NCI-H1092 treated with DMSO at 0.1 percent for 48 hours (cell line): ENCODE results near the gene TRA2B.

Source experiments
- DNase-seq: peaks from one replicate; lab custom pipeline; 2025; lab: John Stamatoyannopoulos, UW

Gene TRA2B

DNA sequence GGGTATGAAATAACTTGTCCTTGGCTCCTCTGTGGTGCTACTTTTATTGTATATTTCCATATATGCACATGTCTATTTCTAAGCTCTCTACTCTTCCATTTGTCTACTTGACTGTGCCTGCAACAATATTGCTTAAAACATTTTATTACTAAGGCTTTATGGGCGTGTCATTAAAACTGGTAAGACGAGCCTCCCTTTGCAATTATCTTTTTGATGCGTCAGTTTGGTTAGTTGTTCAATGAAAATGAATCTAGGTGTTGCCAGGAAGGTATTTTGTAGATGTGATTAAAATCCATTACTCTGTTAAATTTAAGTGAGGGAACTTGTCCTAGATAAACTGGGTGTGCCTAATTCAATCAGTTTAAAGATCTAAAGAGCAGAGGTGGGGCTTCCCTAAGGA is 12.9 kb upstream of the TRA2B start:
- DNase-seq: no peak

DNA sequence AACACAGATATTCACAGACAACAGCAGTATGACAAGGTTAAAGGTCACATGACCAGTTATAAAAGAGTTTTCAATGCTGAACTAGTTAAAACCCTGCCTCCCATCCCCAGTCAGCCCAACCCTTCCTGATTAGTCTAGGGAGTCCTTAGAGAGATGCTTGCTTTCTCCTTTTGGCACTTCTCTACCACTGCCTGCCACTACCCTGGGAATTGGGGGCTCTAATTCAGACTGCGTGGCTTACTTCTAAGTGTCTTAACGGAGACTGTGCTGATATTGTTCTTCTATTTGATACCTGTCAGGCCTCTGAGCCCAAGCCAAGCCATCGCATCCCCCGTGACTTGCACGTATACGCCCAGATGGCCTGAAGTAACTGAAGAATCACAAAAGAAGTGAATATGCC is 11.7 kb upstream of the TRA2B start:
- no peak for DNase-seq

DNA sequence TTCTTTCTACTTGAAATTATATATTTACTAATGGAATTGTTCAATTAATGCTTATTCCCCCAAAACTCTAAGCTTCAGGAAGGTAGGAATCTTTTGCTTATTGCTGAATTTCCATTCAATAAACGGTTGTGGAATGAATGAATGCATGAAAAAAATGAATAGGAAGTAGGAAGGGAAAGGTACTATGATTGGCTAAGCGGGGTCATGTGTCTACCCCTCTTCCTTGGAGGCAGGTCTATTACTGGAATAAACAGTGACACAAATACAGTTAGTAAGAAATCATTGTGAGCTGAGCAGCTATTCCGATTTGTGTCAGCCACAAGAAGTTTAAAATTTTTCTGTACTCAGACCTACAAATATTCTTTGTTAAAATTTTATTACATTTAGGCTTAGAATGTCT is 10.5 kb upstream of the TRA2B start:
- no peak for DNase-seq

DNA sequence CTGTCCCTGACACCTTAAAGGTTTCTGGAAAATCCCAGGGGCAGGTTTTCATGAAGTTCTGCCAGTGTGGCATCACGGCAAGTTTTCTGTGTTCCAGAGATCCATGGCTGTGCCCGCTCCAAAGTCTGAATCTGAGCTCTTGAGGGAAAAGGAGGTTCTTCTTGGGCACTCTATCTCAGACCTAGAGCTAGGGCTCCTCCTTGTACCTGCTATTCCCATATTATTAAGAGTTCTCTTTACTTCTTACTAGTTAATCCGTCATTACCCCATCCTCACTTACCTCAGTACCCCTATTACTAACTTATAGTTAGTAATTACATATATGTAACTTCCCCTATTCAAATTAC is 5.9 kb upstream of the TRA2B start:
- DNase-seq: no peak

DNA sequence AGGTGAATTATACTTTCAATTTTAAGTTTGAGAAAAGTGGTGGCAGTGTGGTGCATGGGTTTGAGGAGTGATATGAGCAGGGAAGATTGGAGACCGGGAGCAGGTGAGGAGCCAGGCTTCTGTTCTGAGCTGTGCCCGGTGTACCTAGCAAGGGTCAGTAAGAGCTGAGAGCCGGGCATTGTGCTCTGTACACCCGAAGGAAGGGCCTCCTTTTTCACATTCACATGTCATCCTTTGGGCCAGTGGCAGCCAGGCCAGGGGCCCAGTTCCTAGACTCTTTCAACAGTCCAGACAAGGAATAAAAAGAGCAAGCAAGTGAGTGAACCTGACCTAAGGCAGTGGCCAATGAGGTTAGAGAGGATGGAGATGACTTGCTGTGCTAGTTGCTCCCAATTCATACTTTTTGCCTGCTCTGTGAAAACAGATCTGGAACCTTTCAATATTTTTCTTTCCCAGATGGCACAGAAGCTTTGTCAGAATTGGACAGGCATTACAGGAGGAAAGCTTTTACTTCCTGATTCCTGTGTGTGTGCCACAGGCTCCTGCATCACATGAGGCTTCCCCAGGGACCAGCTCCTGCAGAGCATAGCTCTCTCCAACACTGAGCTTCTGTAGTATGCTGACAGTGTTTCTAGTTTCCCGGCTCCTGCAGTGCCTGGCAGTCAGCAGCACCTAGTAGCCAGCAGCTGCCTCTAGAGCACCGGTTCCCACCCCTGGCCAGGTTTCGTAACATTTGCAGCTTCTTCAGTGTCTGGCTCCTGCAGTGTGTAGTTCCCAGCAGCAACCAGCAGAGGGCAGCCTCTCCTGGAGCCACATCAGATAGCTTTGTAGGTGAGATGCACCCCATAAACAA is 5.3 kb upstream of the TRA2B start:
- DNase-seq: peak; percentile 86

DNA sequence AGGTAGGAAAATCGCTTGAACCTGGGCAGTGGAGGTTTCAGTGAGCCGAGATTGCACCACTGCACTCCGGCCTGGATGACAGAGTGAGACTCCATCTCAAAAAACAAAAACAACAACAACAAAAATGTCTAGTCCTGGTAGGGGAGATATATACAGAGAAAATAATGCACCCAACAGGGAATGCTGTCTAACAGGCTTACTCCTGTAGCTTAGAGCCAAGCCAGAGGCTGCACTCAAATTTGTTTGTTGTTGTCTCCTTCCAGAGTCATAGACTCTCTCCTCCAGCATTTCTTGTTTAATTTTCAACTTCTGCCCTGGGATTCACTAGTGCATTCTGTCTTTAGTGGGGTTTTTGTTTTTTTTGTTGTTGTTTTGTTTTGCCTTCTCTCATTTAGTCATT is 4.6 kb upstream of the TRA2B start:
- DNase-seq: no peak

DNA sequence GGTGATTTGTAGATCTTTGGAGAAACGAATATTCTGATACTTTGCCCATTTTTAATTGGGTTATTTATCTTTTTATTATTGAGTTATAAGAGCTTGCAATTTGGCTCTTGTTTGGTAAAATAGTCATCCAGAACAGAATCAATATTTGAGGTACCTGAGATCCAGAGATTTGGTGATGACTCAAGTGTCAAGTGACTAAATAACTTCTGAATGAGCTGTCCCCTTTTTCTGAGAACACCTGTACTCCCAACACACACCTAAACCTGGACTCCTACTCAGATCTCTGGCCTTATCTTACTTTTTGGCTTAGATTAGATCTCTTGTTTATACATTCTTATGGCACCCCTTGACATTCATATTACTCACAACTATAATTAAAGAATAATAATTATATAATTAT is 3.1 kb upstream of the TRA2B start:
- no peak for DNase-seq

DNA sequence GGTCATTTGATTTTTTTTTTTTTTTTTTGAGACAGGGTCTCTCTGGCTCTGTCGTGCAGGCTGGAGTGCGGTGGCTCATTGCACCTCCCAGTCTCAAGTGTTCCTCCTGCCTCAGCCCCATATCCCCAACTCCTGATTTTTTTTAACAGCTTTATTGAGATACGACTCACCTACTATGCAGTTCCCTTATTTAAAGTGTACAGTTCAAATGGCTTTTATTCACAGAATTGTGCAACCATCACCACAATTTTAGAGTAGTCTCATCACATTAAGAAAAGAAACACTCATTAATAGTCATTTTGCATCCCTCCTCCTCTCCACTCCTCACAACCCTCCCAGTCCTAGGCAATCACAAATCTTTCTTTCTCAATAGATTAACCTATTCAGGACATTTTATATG is 1.9 kb upstream of the TRA2B start:
- DNase-seq: no peak

DNA sequence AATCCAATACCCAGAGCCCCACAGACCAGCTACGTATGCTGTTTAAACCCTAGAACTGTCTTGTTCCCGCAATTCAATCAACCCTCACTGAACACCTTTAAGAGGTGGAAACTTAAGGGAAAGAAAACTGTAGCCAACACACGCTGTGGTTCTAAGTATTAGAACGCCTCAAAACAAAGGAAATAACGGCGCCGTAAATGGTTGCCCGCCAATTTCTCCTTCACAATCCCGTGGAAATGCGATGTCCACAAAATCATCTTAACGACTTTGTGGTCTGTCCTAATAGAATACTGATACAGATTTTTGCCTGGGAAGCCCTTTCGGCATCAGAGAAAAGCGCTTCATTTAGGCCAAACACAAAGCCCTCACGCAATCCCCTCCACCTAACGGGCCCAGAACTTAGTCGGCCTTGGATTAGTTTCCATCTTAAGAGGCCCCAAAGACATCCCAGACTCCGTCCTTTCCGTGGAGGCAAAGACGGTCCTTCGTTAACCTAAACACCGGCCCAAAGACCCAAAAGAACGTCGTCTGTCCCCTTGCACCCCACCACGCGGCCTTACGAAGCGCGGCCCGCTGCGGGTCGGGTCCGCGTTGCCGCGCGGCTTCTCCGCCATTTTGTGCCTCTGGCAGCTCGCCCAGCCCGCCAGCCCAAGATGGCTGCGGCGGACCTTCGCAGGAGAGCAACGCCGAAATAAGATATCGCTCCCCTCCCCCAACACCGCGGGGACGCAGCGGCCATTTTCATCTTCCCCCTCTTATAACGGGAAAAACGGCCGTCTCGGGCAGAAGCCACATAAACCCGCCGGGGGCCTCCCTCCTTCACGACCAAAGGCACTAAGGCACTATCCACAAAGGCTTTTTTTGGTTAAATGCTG is 763 bp downstream of the TRA2B start:
- DNase-seq: peak; percentile 89

DNA sequence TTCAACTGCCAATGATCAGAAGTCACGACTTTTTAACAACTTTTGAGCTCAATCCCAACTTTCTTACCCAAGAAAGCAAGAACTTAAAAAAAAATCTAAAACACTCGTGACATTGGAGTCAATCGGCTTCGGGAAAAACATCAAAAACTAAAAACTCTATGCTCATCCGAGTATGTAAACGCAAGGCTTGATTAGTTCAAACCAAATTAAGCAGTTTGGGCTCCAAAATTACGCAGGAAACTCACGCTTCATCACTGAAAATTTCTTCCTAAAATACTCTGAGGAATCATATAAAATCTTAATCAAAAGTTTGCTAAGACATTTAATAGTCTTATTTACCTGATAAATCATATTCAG is 1.6 kb downstream of the TRA2B start:
- DNase-seq: no peak

DNA sequence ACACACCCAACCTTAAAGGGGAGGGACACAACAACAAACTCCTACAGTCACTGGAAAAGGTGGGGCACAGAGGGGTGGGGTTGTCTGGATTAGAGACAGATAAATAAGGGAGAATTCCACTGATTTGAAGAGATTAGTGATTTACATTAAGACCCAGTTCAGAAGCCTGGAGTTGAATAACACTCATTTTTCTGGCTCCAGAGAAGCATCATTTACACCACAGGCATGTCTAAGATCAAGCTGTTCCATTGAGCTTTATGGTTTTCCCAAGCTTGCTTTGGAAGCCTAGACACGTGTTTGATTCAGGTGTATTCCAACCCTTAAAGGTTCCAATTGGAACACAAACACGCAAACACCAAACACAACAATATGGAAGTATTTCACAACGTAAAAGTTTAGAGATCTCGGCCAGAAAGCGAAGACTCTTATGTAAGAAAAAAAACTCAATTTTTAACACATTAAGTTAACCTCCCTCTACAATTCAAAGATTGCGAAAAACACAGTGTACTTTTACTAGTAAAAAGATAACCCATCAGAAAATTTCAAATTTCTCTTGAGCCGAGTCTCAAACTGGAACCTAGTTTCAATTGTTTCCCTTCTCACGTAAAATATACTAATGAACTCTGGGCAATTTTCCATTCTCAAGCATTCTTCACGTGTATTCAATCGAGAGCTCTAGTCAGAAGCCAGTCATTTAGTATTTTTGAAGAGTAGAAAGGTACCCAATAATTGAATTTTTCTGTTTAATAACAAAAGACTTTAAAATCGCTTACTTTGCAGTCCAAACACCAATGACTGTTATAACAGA is 2.1 kb downstream of the TRA2B start:
- no peak for DNase-seq

DNA sequence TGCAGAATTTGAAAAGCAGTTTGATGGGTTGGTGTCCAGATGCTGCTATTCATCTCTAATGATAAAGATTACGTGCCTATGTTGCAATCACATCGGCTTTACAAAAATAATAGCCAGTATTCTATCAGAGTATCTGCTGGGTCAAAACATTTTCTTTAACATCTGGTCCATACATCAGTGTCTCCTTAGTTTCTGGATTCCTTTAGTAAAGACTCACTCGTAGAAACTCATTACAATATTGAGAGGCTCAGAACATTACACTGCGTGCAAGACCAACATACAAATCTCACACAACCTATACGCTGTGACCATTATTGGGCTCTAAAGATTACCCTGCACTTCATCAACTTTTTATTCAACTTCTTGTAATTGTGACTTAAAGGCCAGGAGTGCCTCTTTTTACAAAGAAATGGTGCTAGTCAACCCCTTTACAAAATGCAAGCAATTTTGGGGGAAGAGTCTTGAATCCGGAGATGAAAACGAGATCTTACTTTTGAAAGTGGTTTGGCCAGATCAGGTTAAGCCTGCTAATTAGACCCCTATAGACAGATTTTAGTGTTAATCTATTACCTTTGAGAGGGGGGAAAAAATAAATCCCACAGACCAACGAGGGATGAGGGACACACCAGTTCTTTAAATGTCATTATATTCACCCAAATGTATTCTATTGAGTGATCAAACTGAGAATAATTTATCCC is 2.9 kb downstream of the TRA2B start:
- no peak for DNase-seq

DNA sequence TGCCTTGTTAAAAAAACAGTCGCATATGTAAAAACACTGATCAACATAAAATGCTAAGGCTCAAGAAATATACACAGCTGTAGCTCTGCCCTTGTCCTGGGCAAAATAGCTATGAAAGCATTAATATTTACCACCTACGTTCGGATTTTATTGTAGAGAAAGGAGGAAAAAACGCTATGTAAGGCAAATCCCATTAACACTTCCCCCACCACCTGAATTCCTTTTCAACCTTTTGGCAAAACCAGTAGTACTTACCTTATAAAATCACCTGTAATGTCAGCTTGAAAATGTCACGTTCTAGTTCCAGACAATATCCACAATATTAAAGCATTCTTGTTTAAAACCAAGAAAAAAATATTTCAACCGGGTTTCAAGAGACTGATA is 3.6 kb downstream of the TRA2B start:
- DNase-seq: no peak

DNA sequence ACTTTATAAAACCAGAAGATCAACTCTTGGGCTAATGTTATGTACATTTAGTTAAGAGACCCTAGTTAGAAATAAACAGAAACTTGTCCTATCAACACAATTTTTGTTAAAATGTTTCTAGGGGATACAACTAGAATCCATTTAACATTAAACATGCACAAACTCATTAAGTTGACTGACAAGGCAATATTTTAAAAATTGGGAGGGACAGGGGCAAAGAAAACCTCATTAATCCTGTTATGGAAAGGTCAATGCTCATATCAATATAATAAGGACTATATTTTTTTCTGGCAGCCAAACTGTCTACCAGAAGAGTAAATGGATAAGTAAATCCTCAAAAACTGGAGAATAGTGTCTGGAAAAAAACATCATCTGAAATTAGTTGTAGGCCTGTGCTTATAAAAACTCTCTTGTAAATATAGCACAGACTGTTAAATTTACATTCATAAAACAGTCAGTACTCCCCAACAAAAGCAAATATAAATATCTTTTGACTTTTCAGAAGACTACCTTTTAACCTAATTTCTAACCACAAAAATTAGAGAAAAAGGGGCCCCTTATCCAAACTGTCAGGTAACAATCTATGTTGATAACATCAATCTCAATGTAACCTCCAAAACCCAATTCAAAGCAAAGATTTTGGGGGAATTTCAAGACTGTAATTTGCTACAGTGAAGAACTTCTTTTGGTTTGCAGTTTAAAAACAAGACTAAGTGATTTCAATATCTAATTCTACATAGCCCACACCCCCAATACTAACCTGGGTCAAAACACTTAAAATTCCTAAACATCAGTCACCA is 4.2 kb downstream of the TRA2B start:
- DNase-seq: no peak

DNA sequence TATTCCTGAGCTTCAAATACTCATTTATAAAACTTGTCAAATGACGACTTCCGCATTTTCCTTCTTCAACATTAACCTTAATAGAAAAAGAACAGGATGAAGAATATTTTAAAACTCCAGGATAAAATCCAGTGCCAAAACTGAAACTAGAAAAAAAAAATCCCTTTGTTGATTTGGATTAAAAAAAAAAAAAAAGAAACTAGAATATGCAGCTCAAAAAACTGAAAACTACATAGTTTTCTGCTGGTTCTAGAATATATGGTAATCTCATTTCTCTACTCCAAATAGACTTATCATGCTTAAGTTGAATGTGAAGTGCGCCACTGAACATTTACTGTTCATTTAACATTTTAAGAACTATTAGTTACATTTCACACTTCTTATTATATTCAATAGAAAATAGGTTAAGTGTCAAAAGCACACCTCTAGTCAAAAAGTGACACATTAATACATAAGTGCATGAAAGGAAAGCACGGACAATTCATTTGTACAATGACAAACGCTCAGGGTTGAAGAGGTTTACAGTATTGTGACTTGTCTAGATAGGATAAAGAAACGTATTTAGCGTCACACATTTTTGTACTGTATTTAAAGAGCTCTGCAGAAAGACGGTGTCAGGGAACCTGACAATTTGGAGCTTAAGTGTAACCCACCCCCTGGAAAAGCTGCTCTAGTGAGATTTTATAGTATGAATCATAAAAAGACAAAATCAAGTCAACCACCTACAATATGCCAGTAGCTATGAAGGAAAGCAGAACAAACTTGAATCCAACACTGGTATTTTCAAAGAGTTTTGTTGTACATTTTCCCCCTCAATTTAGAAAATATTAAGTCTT is 5.8 kb downstream of the TRA2B start:
- DNase-seq: no peak

DNA sequence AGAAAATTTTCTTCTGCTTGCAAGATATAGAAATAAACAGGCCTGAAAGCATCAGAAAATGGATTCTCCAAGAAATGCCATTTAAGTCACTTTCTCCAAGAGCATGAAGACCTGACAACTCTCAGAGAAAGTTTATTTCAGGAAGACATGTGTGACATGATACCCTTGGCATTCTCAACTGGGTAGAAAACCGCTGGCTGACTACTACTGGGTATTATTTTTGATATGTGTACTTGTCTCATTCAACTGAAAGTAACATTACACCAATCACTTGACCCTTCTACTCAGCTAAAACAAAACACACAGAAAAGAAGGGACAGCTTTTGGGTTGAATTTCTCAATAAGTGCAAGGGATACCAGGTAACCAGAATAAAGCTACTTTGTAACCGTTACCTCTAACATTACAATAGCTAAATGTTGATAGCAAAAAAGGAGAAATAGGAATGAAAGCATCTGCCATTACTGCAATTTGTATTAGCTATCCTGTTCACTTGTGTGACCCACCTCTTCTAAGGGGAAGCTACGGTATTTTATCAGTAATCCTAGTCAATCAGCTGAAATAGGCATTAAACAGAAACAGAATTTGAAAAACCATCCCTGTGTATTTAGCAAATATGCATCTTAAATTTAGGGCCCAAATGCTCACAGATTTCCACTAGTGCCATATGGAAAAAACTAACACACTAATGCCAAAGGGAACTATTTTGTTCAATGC is 7.3 kb downstream of the TRA2B start:
- no peak for DNase-seq

DNA sequence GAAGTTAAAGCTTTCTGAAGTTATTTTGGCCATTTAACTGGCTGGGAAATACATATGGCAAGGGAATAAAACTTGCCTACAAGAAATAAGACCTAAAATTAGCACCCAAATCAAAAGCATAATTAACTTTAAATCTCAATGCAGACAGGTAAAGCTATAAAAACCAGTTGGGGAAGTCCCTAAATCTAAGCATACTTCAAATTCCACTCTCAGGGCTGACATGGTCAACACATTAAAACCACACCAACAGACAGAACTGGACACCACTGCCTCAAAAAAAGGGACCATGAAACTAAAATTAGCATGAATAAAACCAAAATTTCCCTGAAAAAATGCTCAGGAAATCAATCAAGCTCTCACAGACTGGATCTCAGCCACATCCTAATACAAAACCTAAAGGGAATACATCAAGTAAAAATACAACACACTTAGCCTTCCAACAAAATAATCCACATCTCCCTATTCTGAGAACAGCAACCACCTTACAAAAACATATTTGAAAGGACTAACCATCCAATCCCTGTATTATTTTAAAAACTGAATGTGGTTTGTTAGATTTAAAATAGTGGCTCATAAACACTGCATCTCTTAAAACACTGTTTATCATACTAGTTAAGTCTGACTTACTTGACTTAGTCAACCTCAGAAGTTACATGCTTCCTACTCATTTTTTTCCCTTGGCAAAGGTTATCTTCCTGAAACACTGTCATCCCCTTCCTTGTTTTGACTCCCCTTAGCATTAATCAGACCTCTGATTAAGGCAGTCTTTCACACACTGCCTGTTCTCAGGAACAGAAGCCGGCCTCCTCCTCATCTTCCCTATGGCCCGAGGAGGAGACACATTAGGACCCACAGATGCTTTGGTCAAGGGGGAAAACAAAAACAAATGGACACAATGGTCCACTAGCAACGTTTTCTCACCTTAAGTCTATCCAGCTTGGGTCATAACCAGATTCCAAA is 8.3 kb downstream of the TRA2B start:
- no peak for DNase-seq

DNA sequence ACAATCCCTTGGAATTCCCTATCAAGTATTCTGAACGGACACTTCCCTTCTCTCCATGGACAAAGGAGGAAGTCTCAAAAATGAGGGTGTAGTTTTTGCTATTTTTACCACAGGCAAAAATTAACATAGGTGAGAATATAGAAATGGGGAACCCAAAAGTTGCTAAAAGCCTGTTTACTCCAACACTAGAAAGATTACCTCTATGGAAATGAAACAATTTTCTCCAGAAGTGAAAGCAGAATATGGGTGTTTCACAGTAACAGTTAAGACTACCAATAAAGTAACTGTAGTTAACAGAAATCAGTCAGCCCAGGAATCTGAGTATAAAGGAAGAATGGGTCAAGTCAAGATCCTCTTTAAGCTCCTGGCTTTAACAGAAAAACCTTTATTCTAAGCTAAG is 9.3 kb downstream of the TRA2B start:
- DNase-seq: no peak
